ENCODE measurements around the gene NTSR1.

- no peak for TF ChIP-seq CTCF (IDR thresholded peaks at IDR 0.05)
- TF ChIP-seq EZH2 (IDR thresholded peaks at IDR 0.05): no peak
Observed at GRCh38 chr20:62692176-62692575, 16.5 kb upstream of the NTSR1 start.

Data from neural progenitor cell (in vitro differentiated cells).